ENCODE data around the gene TEX101.
"Not testable (repeated sequence)": the region's sequence is repeated elsewhere in the genome, so short reads cannot be mapped to it uniquely, and the experiment has no call there.

The TEX101 gene, protein sequence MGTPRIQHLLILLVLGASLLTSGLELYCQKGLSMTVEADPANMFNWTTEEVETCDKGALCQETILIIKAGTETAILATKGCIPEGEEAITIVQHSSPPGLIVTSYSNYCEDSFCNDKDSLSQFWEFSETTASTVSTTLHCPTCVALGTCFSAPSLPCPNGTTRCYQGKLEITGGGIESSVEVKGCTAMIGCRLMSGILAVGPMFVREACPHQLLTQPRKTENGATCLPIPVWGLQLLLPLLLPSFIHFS

DNA sequence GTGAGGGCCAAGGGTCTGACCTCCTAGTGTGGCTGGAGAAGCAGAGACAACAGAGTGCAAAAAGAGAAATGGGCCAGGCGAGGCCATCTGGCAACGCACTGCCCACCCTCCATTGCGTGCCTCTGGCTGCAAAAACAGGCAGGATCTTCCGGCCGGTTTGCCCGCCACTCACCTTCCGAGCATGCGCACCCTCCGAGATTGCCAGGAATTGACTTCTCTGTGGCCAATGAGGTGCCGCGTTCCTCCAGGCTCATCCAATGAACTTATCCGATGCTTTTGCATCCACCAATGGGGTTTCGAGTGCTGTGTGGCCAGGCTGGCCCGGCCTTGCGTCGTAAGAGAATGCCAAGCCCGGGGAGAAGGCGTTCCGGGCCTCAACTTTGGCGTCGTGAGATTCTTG is at the start of gene TEX101:
Gene TEX101 (plus strand): TSS at position 337 of the 400 bp plus-strand sequence. CDS start 1,030 bp downstream, outside the sequence.
- DNase-seq (ENCODE audit: low read depth in 2 of 3, low spot score in 1 of 3) = no peak

DNA sequence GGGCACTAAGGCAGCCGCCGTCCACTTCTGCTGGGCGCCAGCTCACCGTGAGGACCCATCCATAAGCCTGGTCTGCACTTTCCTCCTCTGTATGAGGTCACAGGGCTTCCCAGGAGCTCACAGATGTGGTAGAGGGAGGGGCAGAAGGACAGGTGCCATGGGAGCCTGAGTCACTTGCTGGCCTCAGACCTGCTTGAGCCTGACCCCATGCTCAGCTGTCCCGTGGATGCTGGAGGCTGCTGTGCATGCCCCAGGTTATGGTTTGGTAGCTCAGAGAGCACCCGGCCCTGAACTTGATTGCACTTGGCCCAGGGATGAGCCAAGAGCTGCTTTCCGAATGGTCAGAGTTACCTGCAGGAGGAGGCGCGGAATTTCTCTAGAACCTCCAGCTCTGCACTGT is 49.0 kb upstream of the TEX101 start:
- not testable (repeated sequence) for DNase-seq (ENCODE audit: low read depth in 2 of 3, low spot score in 1 of 3)

DNA sequence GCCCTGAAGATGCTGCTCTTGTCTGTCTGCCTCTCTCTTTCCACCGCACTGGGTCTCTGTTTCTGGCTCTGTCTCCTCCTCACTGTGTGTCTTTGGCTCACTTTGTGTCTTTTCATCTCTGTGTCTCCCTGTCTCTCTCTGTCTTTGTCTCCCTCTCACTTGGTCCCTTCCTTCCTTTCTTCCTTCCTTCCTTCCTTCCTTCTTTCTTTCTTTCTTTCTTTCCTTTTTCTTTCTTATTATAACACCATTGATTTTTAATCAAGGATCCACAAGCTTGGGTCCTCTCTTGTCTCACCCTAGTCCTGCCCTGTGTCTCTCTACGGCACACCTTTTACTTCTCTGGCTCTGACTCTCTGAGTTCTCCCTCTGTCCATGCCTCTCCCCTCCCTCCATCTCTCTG is 46.9 kb upstream of the TEX101 start:
- DNase-seq (ENCODE audit: low read depth in 2 of 3, low spot score in 1 of 3) = no peak

DNA sequence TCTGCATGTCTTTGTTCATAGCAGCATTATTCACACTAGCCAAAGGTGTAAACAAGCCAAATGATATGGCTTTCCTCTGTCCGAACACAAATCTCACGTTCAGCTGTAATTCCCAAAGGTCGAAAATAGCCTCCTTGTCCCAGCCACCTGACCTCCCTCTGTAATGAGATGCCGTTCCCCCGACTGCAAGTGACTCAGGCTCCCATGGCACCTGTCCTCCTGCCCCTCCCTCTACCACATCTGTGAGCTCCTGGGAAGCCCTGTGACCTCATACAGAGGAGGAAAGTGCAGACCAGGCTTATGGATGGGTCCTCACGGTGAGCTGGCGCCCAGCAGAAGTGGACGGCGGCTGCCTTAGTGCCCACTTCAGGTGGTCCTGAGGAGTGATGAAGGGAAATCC is 45.8 kb upstream of the TEX101 start:
- not testable (repeated sequence) for DNase-seq (ENCODE audit: low read depth in 2 of 3, low spot score in 1 of 3)

DNA sequence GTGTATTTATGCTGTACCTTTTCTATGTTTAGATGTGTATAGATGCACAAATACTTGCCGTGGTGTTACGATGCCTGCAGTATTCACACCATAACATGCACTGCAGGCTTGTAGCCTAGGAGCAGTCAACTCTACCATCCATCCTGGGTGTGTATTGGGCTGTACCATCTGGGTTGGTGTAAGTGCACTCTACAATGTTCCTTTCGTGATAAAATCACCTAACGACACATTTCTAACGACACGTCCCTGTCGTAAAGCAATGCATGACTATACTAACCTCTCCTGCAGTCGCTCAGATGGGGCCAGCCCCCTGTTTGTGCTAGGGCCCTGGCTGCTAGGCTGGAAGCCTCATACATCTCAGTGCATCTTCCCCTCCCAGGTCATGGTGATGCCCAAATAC is 42.8 kb upstream of the TEX101 start:
- no peak for DNase-seq (ENCODE audit: low read depth in 2 of 3, low spot score in 1 of 3)

DNA sequence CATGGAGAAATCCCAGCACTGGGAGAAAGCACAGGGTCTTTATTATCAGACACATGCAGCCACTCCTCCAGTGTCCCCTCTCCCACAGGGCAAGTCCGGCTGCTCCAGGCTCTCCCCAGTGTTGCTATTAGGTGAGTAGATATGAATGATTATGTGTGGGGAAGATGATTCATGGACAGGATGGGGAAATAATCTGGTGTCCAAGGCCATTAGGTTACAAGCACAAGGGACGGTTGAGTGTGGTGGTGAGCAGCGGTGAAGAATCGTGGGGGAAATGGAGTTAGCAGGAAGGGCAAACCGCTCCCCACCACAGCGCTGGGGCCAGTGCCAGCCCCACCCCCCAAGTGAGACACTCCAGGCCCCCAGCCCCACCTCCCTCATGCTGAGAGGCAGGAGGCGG is 42.2 kb upstream of the TEX101 start:
- no peak for DNase-seq (ENCODE audit: low read depth in 2 of 3, low spot score in 1 of 3)

DNA sequence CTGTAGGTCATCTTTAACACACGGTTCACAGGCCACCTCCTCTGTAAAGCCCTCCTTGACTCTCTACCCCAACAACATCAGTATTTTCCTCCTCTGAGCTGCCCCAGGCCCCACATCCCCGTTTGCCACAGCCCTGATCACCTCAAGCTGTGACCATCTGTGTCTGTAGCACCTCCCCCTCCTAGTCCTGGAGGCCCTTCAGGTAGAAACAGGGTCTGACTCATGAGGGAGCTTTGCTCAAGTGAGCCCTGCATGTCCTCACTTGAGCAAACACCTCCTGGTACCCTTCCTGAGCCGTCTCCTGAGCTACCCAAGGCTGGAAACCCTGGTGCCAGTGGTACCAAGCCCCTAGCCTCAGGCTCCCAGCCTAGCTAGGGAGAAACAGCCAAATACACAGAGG is 37.1 kb upstream of the TEX101 start:
- not testable (repeated sequence) for DNase-seq (ENCODE audit: low read depth in 2 of 3, low spot score in 1 of 3)

DNA sequence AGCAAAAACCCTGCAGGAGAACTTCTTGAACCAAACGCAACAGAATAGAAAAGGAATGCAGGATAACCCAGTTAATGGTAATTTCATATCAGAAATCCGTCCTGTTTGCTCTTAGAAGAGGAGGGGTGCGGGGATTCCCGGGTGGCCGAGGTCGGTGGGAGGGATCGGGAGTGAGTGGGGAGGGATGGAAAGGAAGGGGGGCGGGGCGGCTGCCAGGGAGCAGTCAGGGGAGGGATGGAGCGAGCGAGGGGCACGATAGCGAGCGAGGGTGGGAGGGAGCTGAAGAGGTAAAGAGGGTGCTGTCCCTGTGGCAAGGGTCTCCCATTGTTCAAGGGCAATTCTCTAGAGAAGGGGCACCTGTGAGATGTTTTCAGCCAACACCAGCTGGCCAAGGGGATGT is 34.7 kb upstream of the TEX101 start:
- no peak for DNase-seq (ENCODE audit: low read depth in 2 of 3, low spot score in 1 of 3)

DNA sequence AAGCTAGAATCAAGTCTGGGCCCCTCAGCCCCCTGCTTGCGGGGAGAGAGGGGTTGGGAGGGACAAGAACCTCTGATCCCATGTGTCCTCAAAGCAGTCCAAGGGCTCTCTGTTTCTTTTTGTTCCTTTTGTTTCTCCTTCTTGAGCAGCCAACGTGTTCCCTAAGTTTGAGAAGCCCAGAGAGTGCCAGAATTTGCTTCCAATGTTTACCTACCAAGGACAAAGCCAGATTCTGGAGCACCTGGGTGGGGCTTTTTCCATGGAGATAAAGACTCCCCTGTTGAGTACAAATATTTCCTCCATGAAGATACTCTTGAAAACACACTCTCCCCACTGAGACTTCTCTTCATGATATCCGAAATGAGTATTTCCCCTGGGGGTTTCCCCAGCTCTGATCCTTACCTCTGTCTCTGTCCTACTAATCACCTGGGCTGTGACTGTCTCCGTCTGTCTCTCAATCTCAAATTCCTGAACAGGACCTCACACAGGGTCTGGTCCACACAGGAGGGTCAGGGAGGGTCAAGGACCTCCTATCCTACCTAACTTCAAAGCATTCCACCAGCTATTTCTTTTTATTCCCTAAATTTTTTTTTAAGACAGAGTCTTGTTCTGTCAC is 33.8 kb upstream of the TEX101 start:
- DNase-seq (ENCODE audit: low read depth in 2 of 3, low spot score in 1 of 3) = no peak

DNA sequence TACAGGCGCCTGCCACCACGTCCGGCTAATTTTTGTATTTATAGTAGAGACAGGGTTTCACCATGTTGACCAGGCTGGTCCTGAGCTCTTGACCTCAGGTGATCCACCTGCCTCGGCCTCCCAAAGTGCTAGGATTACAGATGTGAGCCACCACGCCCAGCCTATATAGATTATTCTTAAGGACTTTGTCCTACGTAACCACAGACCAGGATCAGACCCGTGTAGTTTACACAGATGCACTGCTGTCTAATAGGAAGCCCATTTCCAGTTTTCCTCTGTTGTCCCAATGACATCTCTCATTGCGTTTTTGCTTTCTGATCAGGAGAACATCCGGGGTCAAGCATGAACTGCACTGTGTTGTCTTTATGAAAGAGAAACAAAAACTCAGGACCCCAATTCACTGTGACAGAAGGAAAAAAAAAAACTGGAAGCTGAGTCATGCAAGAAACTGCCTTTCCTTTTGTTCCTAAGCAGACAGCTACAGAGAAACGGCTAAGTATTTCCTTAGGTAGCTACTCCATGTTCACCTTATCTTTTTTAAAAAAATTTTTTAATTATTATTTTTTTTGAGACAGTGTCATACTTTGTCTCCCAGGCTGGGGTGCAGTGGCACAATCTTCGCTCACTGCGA is 32.0 kb upstream of the TEX101 start:
- DNase-seq (ENCODE audit: low read depth in 2 of 3, low spot score in 1 of 3) = not testable (repeated sequence)

DNA sequence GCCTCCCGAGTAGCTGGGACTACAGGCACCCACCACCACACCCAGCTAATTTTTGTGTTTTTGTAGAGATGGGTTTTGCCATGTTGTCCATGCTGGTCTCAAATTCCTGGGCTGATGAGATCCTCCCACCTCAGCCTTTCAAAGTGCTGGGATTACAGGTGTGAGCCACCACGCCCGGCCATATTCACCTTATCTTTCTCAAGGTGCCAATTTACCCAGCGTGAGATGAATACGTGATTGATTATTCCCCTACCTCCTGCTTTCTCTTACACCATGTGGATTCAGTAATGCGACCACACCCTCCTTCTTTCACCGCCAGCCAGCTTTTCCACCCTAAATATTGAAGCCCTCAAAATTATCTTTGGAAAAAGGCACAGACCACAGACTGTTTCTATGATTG is 31.4 kb upstream of the TEX101 start:
- DNase-seq (ENCODE audit: low read depth in 2 of 3, low spot score in 1 of 3) = not testable (repeated sequence)

DNA sequence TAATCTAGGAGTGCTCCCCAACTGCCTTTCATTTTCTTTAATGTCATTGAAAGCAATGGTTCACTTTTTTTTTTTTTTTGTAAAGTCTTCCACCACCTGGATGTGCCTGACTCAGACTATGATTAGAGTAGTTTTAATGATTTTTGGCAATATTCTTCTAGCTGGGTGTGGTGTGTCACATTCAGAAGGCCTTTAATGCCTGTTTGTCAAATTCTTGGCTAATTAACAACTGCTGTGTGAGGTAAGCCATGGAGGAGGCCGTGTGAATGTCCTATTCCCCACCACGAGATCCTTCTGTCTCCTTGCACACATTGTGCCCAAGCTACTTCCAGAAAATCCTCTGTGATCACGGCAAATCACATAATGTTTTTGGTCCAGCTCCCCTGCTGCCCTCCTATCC is 30.9 kb upstream of the TEX101 start:
- not testable (repeated sequence) for DNase-seq (ENCODE audit: low read depth in 2 of 3, low spot score in 1 of 3)

DNA sequence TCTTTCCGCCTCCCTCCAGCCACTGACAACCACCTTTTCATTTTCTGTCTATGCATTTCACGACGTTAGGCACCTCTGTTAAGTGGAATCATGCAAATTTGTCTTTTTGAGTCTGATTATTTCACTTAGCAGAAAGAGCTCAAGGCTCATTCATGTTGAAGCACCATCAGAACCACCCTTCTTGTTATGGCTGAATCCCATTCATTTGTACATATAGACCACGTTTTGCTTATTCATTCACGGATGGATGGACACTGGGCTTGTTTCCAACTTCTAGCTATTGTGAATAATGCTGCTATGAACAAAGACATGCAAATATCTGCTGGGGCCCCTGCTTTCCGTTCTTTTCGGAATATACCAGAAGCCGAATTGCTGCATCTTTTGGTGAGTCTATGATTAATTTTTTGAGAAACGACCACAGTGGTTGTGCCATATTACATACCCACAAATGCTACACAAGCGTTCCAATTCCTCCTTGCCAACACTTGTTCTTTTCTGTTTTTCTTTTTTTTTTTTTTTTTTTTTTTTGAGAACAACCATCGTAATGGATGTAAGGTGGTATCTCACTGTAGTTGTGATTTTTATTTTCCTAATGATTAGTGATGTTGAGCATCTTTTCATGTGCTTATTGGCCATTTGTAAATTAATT is 23.7 kb upstream of the TEX101 start:
- DNase-seq (ENCODE audit: low read depth in 2 of 3, low spot score in 1 of 3) = not testable (repeated sequence)

DNA sequence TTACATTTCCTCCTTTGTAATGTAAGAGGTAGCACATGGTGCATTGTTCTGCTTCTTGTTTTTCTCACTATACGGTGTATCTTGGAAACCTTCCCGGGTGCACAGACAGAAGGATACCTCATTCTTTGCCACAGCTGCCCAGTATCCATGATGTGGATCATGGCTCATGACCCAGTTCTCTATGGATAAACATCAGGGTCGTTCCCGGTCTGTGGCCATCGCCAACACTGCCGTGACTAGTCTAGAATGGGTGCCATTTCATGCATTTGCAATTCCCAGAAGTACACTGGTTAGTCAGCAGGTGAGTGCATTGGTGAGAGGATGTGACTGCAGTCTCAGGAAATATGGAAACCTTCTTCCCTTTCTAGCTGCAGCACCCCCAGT is 23.1 kb upstream of the TEX101 start:
- not testable (repeated sequence) for DNase-seq (ENCODE audit: low read depth in 2 of 3, low spot score in 1 of 3)

DNA sequence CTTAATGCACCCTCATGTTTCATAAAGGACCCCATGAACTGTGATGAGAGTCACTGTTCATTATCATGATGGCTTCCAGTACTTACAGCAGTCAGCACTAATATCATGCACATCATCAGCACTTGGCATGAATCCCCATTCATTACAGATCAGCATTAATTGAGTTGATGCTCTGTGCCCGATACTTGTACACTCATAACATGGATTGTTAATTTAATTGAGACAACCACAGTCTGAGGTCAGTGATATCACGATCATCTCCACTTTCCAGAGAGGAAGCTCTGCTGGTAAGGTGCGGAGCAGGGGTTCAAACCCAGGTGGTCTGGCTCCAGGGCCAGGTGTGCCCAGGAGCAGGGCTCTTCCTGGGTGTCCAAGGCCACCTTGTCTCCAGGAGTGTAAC is 21.2 kb upstream of the TEX101 start:
- not testable (repeated sequence) for DNase-seq (ENCODE audit: low read depth in 2 of 3, low spot score in 1 of 3)

DNA sequence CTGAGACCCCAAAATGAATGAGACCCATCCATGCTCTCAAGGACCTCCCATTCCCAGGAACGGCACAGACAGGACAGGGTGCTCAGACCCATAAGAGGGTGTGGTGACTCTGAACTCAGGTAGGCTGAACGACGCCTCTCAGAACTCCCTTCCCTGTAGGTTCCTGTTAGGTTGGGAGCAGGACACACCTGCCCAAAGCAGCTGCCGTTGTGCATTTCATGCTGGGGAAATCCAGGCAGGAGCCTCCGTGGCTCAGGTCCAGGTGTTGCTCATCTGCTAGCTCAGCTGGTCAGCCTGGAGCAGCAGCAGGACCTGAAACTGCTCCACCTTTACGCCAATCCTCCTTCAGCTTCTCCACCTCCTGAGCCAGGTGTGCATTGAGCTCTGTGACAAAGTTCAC is 19.1 kb upstream of the TEX101 start:
- no peak for DNase-seq (ENCODE audit: low read depth in 2 of 3, low spot score in 1 of 3)

DNA sequence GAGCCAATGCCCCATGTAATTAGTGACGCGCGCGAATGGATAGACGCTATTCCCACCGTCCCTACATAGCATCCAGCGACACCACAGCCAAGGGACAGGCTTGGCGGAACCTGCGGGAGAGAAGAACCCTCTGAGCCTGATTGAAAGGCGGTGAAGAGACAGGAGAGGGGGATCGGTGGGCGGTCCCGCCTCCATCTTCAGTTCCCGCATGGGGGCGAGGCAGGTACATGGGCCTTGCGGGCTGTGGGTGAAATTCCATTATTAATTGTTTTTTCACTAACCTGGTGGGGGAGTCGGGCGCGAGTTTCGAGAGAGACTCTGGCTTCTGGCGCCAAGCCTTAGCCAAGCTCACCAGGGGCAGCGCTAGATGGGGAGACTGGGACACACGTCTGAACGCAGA is 8.4 kb upstream of the TEX101 start:
- no peak for DNase-seq (ENCODE audit: low read depth in 2 of 3, low spot score in 1 of 3)

DNA sequence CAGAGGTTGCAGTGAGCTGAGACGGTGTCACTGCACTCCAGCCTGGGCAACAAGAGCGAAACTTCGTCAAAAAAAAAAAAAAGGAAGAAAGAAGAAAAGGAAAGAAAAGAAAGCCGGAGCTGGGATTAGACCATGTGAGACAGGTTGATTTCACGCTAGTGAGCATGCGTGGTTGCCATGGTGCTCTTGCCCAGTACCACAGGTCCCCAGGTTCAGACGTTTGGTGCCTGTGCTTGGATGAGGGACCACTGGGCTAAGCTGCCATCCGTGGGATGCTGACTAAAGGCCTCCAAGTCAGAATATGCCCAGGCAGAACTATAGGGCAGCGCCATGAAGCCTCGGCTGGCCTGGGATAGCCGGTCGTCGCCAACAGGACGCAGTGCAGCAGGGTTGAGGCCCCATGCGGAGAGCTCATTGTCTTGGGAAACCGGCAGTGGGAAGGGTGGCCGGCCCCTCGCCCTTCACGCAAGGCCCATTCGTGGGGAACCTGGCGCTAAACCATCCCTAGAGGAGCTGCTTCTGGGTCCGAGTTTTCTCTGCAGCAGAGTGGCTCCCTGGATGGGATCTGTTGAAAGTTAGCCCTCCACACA is 7.2 kb upstream of the TEX101 start:
- no peak for DNase-seq (ENCODE audit: low read depth in 2 of 3, low spot score in 1 of 3)

DNA sequence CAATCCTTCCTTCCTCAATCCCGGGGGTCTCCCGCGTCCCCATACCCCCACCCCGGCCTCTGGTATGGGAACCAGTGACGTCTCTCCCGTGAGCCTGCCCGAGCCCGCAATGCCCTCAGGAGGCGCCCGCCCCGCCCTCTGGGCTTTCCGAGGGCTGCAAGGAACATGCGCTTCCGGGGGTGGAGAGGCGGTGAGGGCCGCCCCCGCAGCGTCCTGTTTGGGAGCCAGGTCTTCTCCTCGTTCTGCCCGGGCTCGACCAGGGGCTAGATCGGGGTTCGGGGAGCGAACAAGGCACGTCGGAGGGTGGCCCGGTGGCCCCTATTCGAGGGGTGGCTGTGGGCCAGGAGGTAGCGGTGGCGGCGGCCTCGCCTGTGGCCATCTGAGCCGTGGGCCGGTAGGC is 6.6 kb upstream of the TEX101 start:
- no peak for DNase-seq (ENCODE audit: low read depth in 2 of 3, low spot score in 1 of 3)

DNA sequence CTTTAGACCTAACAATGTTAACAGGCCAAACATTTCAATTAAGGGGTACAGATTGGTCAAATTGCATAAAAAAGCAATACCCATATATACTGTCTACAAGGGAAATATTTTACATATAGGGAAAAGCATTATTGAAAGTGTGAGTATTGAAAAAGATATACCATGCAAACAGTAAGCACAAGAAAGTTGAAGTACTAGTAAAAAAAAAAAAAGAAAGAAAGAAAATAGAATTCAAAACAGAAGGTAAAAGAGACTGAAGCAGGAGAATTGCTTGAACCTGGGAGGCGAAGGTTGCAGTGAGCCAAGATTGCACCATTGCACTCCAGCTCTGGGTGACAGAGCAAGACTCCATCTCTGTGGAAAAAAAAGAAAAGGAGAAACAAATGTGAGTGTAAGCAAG is 5.3 kb upstream of the TEX101 start:
- DNase-seq (ENCODE audit: low read depth in 2 of 3, low spot score in 1 of 3) = no peak

DNA sequence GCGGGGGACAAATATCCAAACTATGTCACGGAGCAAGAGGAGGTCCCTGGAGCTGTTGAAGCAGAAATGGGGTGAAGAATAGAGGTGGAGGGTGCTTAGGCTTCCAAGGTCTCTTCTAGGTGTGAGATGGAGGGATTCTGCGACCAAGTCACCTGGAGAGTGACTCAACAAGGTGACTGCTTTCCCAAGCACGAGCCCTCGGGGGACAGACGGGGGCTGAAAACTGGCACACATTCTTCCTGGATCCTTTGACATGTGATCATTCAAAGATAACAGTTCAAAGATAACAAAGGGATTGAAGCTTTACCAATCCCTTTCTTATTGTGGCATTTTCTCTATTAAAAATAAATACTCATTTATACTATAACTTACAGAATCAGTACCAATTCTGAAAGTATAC is 2.2 kb upstream of the TEX101 start:
- no peak for DNase-seq (ENCODE audit: low read depth in 2 of 3, low spot score in 1 of 3)
